GM12892 (cell line): Measurements from ENCODE around the gene BLZF1.

Experiments
- POLR2A ChIP-seq: IDR thresholded peaks from 2 replicates; pipeline ENCODE4 v1.6.1; 2011; ENCODE audit warnings: low read depth, low read length, control low read depth
- POLR2AphosphoS5 ChIP-seq: IDR thresholded peaks from 2 replicates; pipeline ENCODE4 v1.6.1; 2011; ENCODE audit warnings: low read depth, low read length, control low read depth
- TAF1 ChIP-seq: IDR thresholded peaks from 2 replicates; pipeline ENCODE4 v1.6.1; 2011; ENCODE audit warnings: low read depth, mild to moderate bottlenecking, control low read depth, low read length, borderline replicate concordance

GRCh38 chr1:169363046-169363730 lies 4.8 kb upstream of the BLZF1 start:
- TF ChIP-seq POLR2A, result no peak
- TF ChIP-seq POLR2AphosphoS5, result no peak
- no peak for TF ChIP-seq TAF1
